ENCODE data around the gene NIPAL4.

Gene NIPAL4

GRCh38 chr5:157486221-157486681 is 26.2 kb downstream of the NIPAL4 start:
- DNase-seq (ENCODE audit: low read depth) = no peak

DNA sequence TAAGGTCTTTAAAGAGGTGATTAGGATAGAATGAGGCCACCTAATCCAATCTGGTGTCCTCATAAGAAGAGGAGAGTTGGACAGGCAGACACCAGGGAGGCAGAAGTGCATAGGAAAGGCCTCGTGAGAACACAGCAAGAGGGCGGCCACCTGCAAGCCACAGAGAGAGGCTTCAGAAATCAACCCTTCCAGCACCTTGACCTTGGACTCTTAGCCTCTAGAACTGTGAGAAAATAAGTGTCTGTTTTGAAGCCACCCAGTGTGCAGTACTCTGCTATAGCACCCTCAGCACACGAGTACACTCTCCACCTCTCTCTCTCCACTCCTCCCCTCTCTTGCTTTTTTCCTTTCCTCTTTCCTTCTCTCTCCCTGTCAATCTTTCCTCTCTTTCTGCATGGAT is 26.8 kb downstream of the NIPAL4 start:
- DNase-seq (ENCODE audit: low read depth) = no peak

DNA sequence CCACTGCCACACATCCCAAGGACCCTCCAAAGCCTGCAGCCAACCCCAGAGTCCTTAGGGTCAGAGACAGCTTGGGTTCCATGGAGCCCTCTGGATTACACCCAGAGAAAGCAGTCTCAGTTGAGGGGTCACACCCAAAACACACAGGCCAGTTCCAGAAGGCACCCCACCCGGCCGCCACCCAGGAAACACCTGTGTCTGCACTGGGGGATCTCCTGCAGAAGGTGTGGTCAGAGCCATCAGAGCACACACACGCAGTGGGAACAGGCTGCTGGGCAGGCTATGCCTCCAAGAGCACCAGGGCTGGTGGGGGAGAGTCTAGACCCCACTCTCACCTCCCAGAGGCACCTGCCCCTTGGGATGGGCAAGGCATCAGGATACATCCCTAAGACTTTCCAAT is 27.3 kb downstream of the NIPAL4 start:
- no peak for DNase-seq (ENCODE audit: low read depth)

DNA sequence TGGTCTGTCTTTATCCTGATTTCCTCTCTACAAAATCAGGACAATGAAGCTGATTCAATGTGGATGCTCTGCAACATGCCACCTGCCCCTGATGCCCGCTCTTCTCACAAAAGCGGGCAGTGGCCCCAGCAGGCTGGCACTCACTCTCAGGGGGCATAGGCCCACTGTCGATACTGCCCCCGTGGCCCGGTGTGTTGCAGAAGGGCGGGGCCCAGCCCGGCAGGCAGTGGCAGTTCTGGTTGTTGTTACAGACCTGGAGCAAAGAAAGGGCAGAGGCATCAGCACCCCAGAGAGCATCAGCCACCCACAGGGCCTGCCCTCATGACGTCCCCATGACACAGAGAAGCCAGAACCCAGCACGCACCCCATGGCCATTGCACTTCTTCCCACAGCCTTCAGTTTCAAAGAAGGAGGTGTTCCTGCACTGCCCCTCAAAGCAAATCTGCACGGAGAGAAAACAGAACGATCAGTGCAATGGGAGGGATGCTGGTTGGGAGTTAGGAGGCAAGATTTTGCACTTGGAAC is 31.5 kb downstream of the NIPAL4 start:
- DNase-seq (ENCODE audit: low read depth) = no peak

- DNase-seq (ENCODE audit: low read depth) = no peak
Measured at GRCh38 chr5:157492886-157493285, 32.9 kb downstream of the NIPAL4 start.

GRCh38 chr5:157494178-157494832 is 34.3 kb downstream of the NIPAL4 start:
- DNase-seq (ENCODE audit: low read depth) = no peak

- DNase-seq (ENCODE audit: low read depth) = no peak
Measured at GRCh38 chr5:157496864-157497263, 36.9 kb downstream of the NIPAL4 start.

DNA sequence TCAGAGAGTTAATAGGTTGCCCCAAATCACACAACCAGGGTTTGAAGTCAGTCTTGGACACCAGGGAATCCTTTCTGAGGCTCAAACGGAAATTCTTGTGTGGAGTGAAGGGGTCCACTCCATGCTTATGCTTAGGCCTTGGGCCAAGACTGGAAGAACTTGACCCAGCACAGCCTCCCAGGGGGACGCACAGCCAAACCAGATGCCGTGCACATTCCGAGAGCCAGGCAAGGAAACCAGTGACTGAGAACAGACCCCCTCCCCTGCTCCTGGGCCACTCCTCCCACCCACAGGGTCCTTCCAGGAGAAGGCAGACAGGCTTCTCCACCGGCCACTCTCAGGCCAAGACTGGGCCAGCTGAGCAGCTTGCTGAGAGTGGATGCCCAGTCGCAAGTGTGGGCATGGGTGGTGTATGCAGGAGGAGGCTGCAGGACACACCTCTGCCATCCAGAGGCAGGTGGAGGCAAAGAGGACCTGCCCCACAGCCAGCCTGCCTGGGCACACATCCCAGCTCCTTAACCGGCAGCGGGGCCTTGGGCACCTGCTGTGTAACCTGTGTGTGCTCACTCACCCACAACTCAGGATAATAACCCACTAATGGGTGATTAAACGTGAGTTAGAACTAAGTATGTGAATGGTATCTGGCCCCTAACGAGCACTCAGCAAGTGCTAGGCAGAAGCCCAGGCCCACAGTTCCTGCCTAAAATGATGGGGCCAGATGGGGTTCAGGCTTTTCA is 38.0 kb downstream of the NIPAL4 start:
- no peak for DNase-seq (ENCODE audit: low read depth)

GRCh38 chr5:157502143-157502647 is 42.2 kb downstream of the NIPAL4 start:
- no peak for DNase-seq (ENCODE audit: low read depth)

GRCh38 chr5:157504053-157504452 is 44.0 kb downstream of the NIPAL4 start:
- no peak for DNase-seq (ENCODE audit: low read depth)

DNA sequence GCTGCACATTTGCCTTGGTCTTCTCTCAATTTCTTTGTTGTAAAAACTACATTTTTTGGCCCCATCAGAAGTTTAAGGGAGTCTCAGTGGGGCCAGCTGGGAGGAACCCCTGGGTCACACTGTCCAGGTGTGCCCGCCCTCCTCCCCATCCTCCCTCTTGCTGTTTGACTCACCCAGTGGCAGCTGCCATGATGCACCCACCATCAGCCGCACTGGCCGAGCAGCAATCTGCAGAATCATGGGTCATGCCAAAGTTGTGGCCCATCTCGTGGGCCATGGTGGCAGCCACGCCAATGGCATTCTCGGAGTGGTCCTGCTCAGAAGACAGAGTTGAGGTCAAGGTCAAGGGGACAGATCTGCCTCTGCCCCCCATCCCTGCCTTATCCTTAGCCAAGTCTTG is 45.5 kb downstream of the NIPAL4 start:
- DNase-seq (ENCODE audit: low read depth) = no peak

DNA sequence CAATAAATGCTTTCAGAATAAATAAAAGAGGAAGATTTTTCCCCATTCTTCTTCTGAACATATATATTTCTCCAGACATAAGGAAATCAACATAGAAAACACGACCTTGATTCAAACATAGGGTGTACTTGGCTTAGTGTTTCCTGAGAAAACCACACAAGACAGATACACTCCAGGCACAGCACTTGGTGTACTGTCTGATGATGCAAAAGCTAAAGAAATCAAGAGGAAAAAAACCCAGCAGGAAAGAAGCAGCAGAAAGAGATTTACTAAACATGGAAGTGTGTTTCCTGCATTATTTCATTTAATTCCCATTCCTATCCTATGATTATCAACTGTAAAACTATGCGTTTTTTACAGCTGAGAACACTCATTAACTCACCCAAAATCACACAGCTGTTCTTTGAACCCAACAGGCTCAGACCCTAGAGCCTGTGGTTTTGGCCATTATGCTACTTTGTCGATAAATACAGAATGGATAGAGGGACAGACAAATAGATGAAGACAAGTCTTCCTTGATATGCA is 46.1 kb downstream of the NIPAL4 start:
- no peak for DNase-seq (ENCODE audit: low read depth)

DNA sequence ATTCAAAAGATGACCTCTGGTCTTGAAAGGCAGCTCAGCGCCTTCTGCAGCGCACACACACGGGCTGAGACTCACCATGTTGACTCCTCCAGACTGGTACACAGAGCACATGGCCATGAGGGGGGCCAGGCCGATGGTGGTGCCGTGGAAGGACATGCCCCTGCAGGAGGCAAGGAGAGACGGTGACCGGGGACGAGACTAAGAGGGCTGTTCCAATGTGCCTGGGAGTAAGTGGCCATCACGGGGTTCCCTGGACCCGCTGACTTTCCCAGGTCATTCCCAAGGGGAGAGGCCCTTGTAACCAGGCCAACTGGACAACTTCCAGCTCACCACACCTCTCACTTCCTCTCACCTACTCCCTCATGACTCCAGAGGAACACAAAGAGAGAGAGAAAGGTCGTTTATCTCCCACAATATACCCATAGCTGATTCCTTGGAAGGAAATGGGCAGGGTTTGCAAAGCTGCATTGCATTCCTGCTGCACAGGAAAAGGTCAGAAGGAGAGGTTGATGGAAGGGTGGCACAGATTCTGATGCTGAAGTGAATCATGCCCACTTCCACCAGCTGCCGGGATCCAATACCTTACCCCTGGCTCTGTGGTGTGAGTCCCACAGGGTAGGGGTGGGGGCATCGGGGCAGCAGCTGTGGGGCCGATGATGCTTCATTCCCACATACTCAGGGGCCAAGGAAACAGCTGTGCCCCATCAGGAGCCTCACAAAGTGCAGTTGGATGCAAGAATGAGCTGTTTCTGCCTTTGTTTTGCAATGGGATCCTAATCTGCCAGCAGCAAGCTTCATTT is 47.2 kb downstream of the NIPAL4 start:
- DNase-seq (ENCODE audit: low read depth) = no peak

- DNase-seq (ENCODE audit: low read depth) = no peak
Measured at GRCh38 chr5:157509093-157509492, 49.1 kb downstream of the NIPAL4 start.

GRCh38 chr5:157509587-157509986 is 49.6 kb downstream of the NIPAL4 start:
- DNase-seq (ENCODE audit: low read depth) = no peak

DNA sequence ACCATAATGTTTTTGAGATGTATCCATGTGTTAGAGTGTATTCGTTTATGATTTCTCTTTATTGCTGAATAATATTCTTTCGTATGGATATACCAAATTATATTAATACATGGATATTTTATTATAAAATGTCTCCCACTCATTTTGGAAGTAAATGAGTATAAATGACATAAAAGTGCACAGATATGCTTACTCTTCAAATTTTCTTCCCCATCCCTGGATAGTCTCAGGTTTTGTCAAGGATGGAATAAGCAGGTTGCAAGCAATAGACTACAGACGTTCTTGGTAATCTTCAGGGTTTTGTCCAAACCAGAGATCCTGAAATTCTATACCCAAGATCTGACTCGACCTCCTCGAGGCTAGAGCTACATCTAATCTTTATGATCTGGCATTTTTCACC is 50.7 kb downstream of the NIPAL4 start:
- DNase-seq (ENCODE audit: low read depth) = no peak

- peak; percentile 23 for DNase-seq (ENCODE audit: low read depth)
Measured at GRCh38 chr5:157511651-157512644, 51.9 kb downstream of the NIPAL4 start.

GRCh38 chr5:157513182-157513581 is 53.2 kb downstream of the NIPAL4 start:
- DNase-seq (ENCODE audit: low read depth) = no peak

- DNase-seq (ENCODE audit: low read depth) = no peak
Measured at GRCh38 chr5:157514974-157515373, 55.0 kb downstream of the NIPAL4 start.

GRCh38 chr5:157516006-157516405 is 56.0 kb downstream of the NIPAL4 start:
- peak; percentile 47 for DNase-seq (ENCODE audit: low read depth)
